GM23338 (cell line): ENCODE measurements around the gene SOS2. TPM values are rescaled to one million over a fixed set of nuclear protein-coding genes. Genes with fewer than 3 reads are reported as not detected.

ENCODE experiments used
- ATAC-seq: fragments of 200-7000 bp; cut with Tn5 transposase; 3 replicates; pipeline ENCODE4 v1.9.1; 2020
- DNase-seq: peaks from one replicate; pipeline ENCODE4 v3.0.0-alpha.2; 2015; ENCODE audit warnings: low spot score
- H2AFZ ChIP-seq: fragments of 200-600 bp; sonication (generic); 2 replicates; pipeline ENCODE4 v1.8.0; 2016; ENCODE audit warnings: antibody characterized with exemption, mild to moderate bottlenecking, moderate library complexity
- H3F3A ChIP-seq: fragments of 200-600 bp; sonication (generic); replicated peaks from 2 replicates; pipeline ENCODE4 v1.8.0; 2017; ENCODE audit warnings: antibody characterized with exemption, mixed run types, low read depth
- H3K27ac ChIP-seq: fragments of 200-600 bp; sonication (generic); 2 replicates; pipeline ENCODE4 v1.6.1; 2016; ENCODE audit warnings: low read depth
- H3K27me3 ChIP-seq: fragments of 200-600 bp; sonication (generic); 2 replicates; pipeline ENCODE4 v1.8.0; 2016; ENCODE audit warnings: mild to moderate bottlenecking, mixed run types, moderate library complexity; ENCODE audit not compliant: insufficient read depth
- H3K36me3 ChIP-seq: fragments of 200-600 bp; sonication (generic); 2 replicates; pipeline ENCODE4 v1.8.0; 2016; ENCODE audit warnings: mild to moderate bottlenecking; ENCODE audit not compliant: insufficient read depth
- H3K4me1 ChIP-seq: fragments of 200-600 bp; sonication (generic); 2 replicates; pipeline ENCODE4 v1.8.0; 2016; ENCODE audit warnings: mild to moderate bottlenecking, moderate library complexity; ENCODE audit not compliant: insufficient read depth
- H3K4me2 ChIP-seq: fragments of 200-600 bp; sonication (generic); 2 replicates; pipeline ENCODE4 v1.7.1; 2017; ENCODE audit warnings: mixed run types
- H3K4me3 ChIP-seq: fragments of 200-600 bp; sonication (generic); 2 replicates; pipeline ENCODE4 v1.6.1; 2016; ENCODE audit warnings: mixed run types
- H3K79me2 ChIP-seq: fragments of 200-600 bp; sonication (generic); replicated peaks from 2 replicates; pipeline ENCODE4 v1.8.0; 2017; ENCODE audit warnings: mild to moderate bottlenecking; ENCODE audit not compliant: insufficient read depth
- H3K9me2 ChIP-seq: fragments of 200-600 bp; sonication (generic); 2 replicates; pipeline ENCODE4 v1.8.0; 2017; ENCODE audit not compliant: insufficient read depth
- H4K20me1 ChIP-seq: fragments of 200-600 bp; sonication (generic); replicated peaks from 2 replicates; pipeline ENCODE4 v1.8.0; 2017; ENCODE audit warnings: mild to moderate bottlenecking; ENCODE audit not compliant: insufficient read depth
- H3K27ac Mint-ChIP-seq: 2 replicates; pipeline ENCODE4 v1.8.0; 2020; ENCODE audit warnings: inconsistent platforms, mild to moderate bottlenecking, moderate library complexity, mixed read lengths
- H3K27me3 Mint-ChIP-seq: 3 replicates; pipeline ENCODE4 v1.8.0; 2022; ENCODE audit warnings: low read depth, mild to moderate bottlenecking, moderate library complexity, mixed read lengths, inconsistent platforms; ENCODE audit not compliant: insufficient read depth, poor library complexity
- H3K36me3 Mint-ChIP-seq: 3 replicates; pipeline ENCODE4 v1.8.0; 2021; ENCODE audit warnings: low read depth, mild to moderate bottlenecking, inconsistent platforms, moderate library complexity, mixed read lengths
- H3K4me1 Mint-ChIP-seq: 3 replicates; pipeline ENCODE4 v1.8.0; 2020; ENCODE audit warnings: mild to moderate bottlenecking, inconsistent platforms, mixed read lengths
- H3K4me3 Mint-ChIP-seq: 3 replicates; pipeline ENCODE4 v1.8.0; 2021; ENCODE audit warnings: moderate library complexity, mild to moderate bottlenecking, inconsistent platforms, mixed read lengths
- H3K9me3 Mint-ChIP-seq: 3 replicates; pipeline ENCODE4 v1.8.0; 2020; ENCODE audit warnings: moderate library complexity, mild to moderate bottlenecking, inconsistent platforms, mixed read lengths
- CREB1 ChIP-seq: fragments of 250-450 bp; sonication (Bioruptor Pico); IDR thresholded peaks from 2 replicates; pipeline ENCODE4 v1.5.0; 2020; ENCODE audit warnings: low read depth, mild to moderate bottlenecking, moderate library complexity
- CTCF ChIP-seq, 2 experiments: fragments of 200-600 bp in 1 of 2; sonication (generic) in 1 of 2; conservative IDR thresholded peaks; 2 replicates each; pipeline versions ENCODE4 v1.5.1 to v1.6.1; 2016 to 2017; ENCODE audit warnings: antibody characterized with exemption in 2 of 2, low read depth in 2 of 2, mild to moderate bottlenecking in 2 of 2, moderate library complexity in 1 of 2
- ETS1 ChIP-seq: IDR thresholded peaks from 2 replicates; pipeline ENCODE4 v1.6.1; 2016; ENCODE audit warnings: antibody characterized with exemption
- EZH2 ChIP-seq: fragments of 200-600 bp; sonication (generic); IDR thresholded peaks from one replicate; pipeline ENCODE4 v1.8.0; 2017; ENCODE audit warnings: antibody characterized with exemption, mild to moderate bottlenecking, low read depth; ENCODE audit not compliant: unreplicated experiment
- EZH2phosphoT487 ChIP-seq: fragments of 200-600 bp; sonication (generic); IDR thresholded peaks from one replicate; pipeline ENCODE4 v1.8.1; 2018; ENCODE audit warnings: antibody characterized with exemption; ENCODE audit not compliant: unreplicated experiment
- JUNB ChIP-seq: IDR thresholded peaks from one replicate; pipeline ENCODE4 v1.6.1; 2016; ENCODE audit warnings: antibody characterized with exemption; ENCODE audit not compliant: unreplicated experiment
- NANOG ChIP-seq: IDR thresholded peaks from 2 replicates; pipeline ENCODE4 v1.6.1; 2016; ENCODE audit warnings: antibody characterized with exemption, borderline replicate concordance
- POLR2AphosphoS5 ChIP-seq: IDR thresholded peaks from 2 replicates; pipeline ENCODE4 v1.6.1; 2016; ENCODE audit warnings: antibody characterized with exemption, low read depth
- REST ChIP-seq: IDR thresholded peaks from one replicate; pipeline ENCODE4 v1.6.1; 2018; ENCODE audit warnings: antibody characterized with exemption; ENCODE audit not compliant: unreplicated experiment
- STAT1 ChIP-seq: IDR thresholded peaks from one replicate; pipeline ENCODE4 v1.6.1; 2016; ENCODE audit warnings: antibody characterized with exemption; ENCODE audit not compliant: unreplicated experiment
- ZNF114 ChIP-seq: fragments of 250-450 bp; sonication (Bioruptor Pico); IDR thresholded peaks from 2 replicates; pipeline ENCODE4 v1.5.0; 2020; ENCODE audit warnings: mild to moderate bottlenecking, moderate library complexity
- ZNF331 ChIP-seq: fragments of 250-450 bp; sonication (Bioruptor Pico); IDR thresholded peaks from 2 replicates; pipeline ENCODE4 v1.5.0; 2020; ENCODE audit warnings: low read depth, mild to moderate bottlenecking, moderate library complexity
- ZNF462 ChIP-seq: fragments of 250-450 bp; sonication (Bioruptor Pico); IDR thresholded peaks from 2 replicates; pipeline ENCODE4 v1.5.0; 2020; ENCODE audit warnings: mild to moderate bottlenecking, moderate library complexity
- polyA plus RNA-seq: library from polyadenylated mRNA; unstranded; fragments of >200 nt; fragmentation: Nextera tagmentation; extraction: Ambion mirVana; gene quantifications from 2 replicates; pipeline ENCODE4 v1.2.1, GENCODE V29; 2016
- total RNA-seq: library from RNA; depleted of rRNA; stranded (reverse); fragments of >200 nt; shearing (Covaris generic); gene quantifications from 2 replicates; pipeline ENCODE4 v1.2.3, GENCODE V29; 2014

SOS2 gene
- total and polyA plus RNA-seq, 2 experiments from 2014 or later = 3.5 to 11.4 TPM

GRCh38 chr14:50086321-50086711 lies 145.1 kb downstream of the SOS2 start:
- Histone ChIP-seq H3K36me3 (no peaks in the 10 kb centered on the region), H3K9me2 (no peaks in the 10 kb centered on the region), H3K27me3 (no peaks in the 10 kb centered on the region), H3K4me2 (no peak overlapping the region), H3K4me1 (peaks cover 7% of the 10 kb centered on the region), H3F3A (no peaks in the 10 kb centered on the region), H3K79me2 (no peaks in the 10 kb centered on the region), H2AFZ (0 out of 2 replicates have a peak overlapping the region, but pooled peaks have one; percentile 56), H3K4me3 (no peak overlapping the region), H3K27ac (no peak overlapping the region), H4K20me1 (no peaks in the 10 kb centered on the region)
- ATAC-seq (no peak), DNase-seq (no peak)
- Mint-ChIP-seq H3K9me3 (no peaks in the 10 kb centered on the region), H3K36me3 (no peaks in the 10 kb centered on the region), H3K27me3 (peaks cover 1% of the 10 kb centered on the region), H3K4me3 (no peak overlapping the region), H3K27ac (no peak overlapping the region), H3K4me1 (peaks cover 4% of the 10 kb centered on the region; the same call in 2 of the 3 replicates)
- TF ChIP-seq ZNF331 (CRISPR knock-in tag) (no peak), POLR2AphosphoS5 (no peak), ZNF462 (no peak), EZH2phosphoT487 (no peak), JUNB (no peak), EZH2 (no peak), NANOG (no peak), CREB1 (CRISPR knock-in tag) (no peak), STAT1 (no peak), CTCF (conservative IDR thresholded peaks at IDR 0.05; ENCODE audit: low read depth in 2 of 2) (no peak), ZNF114 (CRISPR knock-in tag) (no peak), ETS1 (no peak), REST (no peak)
